ENCODE measurements around the gene IL6. TPM values are rescaled to one million over a fixed set of nuclear protein-coding genes. Genes with fewer than 3 reads are reported as not detected.

The IL6 gene
- total RNA-seq = 3.0 and 33.0 TPM in 2 replicates

GRCh38 chr7:22726907-22727713, at the start of gene IL6:
Gene IL6, plus strand, starts transcription at chr7:22727200. Its CDS starts 63 bp downstream, at chr7:22727263.

Other genes starting within 250 kb of the IL6 start
- 2.9 and 3.8 TPM in 2 replicates for gene STEAP1B, start 227.0 kb upstream of the IL6 start, total RNA-seq
- gene TOMM7, start 95.6 kb downstream of the IL6 start, total RNA-seq = 172 and 196 TPM in 2 replicates